AG04449 (cell line): ENCODE data around the gene GATA5.

Experiments
- CTCF ChIA-PET: fragments of 350-600 bp; formaldehyde crosslinking; extraction: SDS; loops from one replicate; lab custom pipeline; 2021; ENCODE audit warnings: antibody characterized with exemption; lab: Yijun Ruan, JAX
- POLR2A ChIA-PET: fragments of 400-600, 350-600 bp; formaldehyde crosslinking; extraction: SDS; loops from one replicate; lab custom pipeline; 2020; ENCODE audit warnings: antibody characterized with exemption, inconsistent platforms; lab: Yijun Ruan, JAX
- DNase-seq: peaks from one replicate; pipeline ENCODE4 v3.0.0-alpha.2; 2010; ENCODE audit warnings: low read depth, low spot score
- H3K4me3 ChIP-seq: 2 replicates; pipeline ENCODE4 v1.5.1; 2011; ENCODE audit warnings: low read depth, mild to moderate bottlenecking, control low read depth, low read length
- TF ChIP-seq, protein P1 (sequence below): IDR thresholded peaks from one replicate; pipeline ENCODE4 v1.5.1; 2011; ENCODE audit warnings: mild to moderate bottlenecking, moderate library complexity, low read length, control low read depth, inconsistent platforms; ENCODE audit not compliant: insufficient read depth; ENCODE audit errors: missing control alignments

Gene GATA5

GRCh38 chr20:62507991-62508640 is 32.3 kb upstream of the GATA5 start:
- TF ChIP-seq, protein P1, sequence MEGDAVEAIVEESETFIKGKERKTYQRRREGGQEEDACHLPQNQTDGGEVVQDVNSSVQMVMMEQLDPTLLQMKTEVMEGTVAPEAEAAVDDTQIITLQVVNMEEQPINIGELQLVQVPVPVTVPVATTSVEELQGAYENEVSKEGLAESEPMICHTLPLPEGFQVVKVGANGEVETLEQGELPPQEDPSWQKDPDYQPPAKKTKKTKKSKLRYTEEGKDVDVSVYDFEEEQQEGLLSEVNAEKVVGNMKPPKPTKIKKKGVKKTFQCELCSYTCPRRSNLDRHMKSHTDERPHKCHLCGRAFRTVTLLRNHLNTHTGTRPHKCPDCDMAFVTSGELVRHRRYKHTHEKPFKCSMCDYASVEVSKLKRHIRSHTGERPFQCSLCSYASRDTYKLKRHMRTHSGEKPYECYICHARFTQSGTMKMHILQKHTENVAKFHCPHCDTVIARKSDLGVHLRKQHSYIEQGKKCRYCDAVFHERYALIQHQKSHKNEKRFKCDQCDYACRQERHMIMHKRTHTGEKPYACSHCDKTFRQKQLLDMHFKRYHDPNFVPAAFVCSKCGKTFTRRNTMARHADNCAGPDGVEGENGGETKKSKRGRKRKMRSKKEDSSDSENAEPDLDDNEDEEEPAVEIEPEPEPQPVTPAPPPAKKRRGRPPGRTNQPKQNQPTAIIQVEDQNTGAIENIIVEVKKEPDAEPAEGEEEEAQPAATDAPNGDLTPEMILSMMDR: no peak
- no peak for DNase-seq
- ChIA-PET POLR2A (no interaction called here), CTCF (interaction anchor here (0.6 to 2.0 kb wide), 3 partner anchors 8 to 44 kb away, joined by 3 to 13 read pairs (median 4); no protein-coding TSS in a partner anchor)
- H3K4me3 ChIP-seq: no peak overlapping the region

DNA sequence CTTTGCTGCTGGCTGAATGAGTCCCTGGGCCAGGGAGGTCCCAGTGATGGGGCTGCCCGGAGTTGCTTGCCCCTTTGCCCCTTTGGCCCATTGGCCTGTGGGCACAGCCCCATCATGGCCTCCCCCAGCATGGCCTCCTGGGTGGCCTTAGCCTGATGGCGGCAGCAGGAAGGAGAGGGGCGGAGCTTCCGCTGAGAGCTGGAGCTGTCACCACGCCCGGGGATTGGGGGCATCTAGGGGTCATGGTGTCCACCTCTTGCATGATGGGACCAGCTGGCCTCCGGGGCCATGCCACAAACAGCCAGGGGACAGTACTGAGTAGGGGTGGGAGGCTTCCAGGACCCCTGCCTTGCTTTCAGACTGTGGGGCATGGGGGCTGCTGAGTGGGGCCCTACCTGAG is 31.5 kb upstream of the GATA5 start:
- DNase-seq: no peak
- CTCF ChIA-PET: interaction anchor here (1.5 to 2.0 kb wide), 2 partner anchors 8 to 11 kb away, joined by 4 to 13 read pairs; no protein-coding TSS in a partner anchor
- H3K4me3 ChIP-seq: no peak overlapping the region
- POLR2A ChIA-PET: no interaction called here
- TF ChIP-seq, protein P1: no peak

DNA sequence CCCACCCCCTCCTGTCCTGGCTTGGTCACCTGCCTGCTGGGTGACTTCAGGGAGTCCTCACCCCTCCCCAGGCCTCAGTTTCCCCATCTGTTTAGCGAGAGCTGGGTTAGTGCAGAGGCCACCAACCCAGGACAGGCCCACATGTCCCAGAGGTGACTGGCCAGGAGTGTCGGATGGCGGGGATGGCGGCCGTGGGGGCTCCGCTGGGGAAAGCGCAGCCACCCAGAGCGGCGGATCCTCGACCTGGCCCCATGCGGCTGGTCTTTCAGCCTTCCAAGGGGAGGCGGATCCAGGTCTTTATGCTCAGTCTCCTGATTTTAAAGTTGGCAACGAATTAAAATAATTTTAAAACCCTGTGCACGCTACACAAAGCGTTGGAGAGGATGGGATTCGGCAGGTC is 31.0 kb upstream of the GATA5 start:
- CTCF ChIA-PET: no interaction called here
- TF ChIP-seq, protein P1: no peak
- no peak for DNase-seq
- no peak overlapping the region for H3K4me3 ChIP-seq
- POLR2A ChIA-PET: no interaction called here

DNA sequence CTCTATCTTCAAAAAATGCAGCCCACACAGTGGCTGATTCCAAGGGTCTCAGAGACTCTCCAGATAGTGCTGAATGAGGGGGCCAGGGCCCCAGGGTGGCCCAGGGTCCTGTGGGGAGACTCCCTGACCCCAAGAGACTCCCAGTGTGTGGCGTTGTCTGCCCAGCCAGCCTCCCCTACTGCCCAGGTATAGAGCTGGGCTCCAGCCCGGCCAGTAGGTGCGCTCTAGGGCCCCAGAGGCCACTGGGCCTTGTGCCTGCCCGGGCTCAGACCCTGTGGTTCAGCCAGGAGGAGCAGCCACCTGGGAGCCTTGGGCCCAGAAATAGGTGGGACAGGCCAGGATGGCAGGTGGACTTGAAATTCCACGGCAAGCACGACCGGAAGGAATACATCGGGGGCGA is 30.3 kb upstream of the GATA5 start:
- POLR2A ChIA-PET: no interaction called here
- H3K4me3 ChIP-seq: no peak overlapping the region
- CTCF ChIA-PET: no interaction called here
- TF ChIP-seq, protein P1: no peak
- no peak for DNase-seq

GRCh38 chr20:62505337-62506045 is 29.7 kb upstream of the GATA5 start:
- H3K4me3 ChIP-seq: no peak overlapping the region
- no peak for DNase-seq
- POLR2A ChIA-PET: no interaction called here
- TF ChIP-seq, protein P1: no peak
- CTCF ChIA-PET: no interaction called here

DNA sequence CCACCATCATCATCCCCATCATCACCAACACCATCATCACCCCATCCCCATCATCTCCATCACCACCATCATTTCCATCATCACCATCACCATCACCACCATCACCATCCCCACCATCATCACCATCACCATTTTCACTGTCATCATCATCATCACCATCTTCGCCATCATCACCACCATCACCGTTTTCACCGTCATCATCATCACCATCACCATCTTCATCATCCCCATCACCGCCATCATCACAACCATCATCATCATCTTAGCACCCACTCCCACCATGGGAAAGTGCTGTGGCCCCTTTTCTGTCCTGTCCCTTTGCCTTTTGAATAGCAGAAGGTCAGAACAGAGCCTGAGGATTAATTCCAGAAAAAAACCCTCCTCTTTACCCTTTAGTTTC is 28.5 kb upstream of the GATA5 start:
- CTCF ChIA-PET: interaction anchor here (2.7 kb wide), 1 partner anchor 112 kb away, joined by 10 read pairs; no protein-coding TSS in a partner anchor
- DNase-seq: no peak
- TF ChIP-seq, protein P1: no peak
- POLR2A ChIA-PET: no interaction called here
- H3K4me3 ChIP-seq: no peak overlapping the region
